Type B pancreatic cell (in vitro differentiated cells): ENCODE results near the gene DPF3. TPM values are rescaled to one million over a fixed set of nuclear protein-coding genes. Genes with fewer than 3 reads are reported as not detected.

ENCODE experiments used
- DNase-seq: peaks from one replicate; pipeline ENCODE4 v3.0.0; 2021; ENCODE audit warnings: mixed read lengths; ENCODE audit not compliant: unreplicated experiment; ENCODE audit errors: extremely low spot score
- H3K27ac Mint-ChIP-seq: 2 replicates; pipeline ENCODE4 v1.8.0; 2021; ENCODE audit warnings: mild to moderate bottlenecking, mixed read lengths
- H3K27me3 Mint-ChIP-seq: 2 replicates; pipeline ENCODE4 v1.8.0; 2021; ENCODE audit warnings: mixed read lengths
- H3K36me3 Mint-ChIP-seq: 2 replicates; pipeline ENCODE4 v1.8.0; 2021; ENCODE audit warnings: mixed read lengths
- H3K4me1 Mint-ChIP-seq: one replicate; pipeline ENCODE4 v1.8.0; 2021; ENCODE audit warnings: mixed read lengths; ENCODE audit not compliant: unreplicated experiment
- H3K4me3 Mint-ChIP-seq: 2 replicates; pipeline ENCODE4 v1.8.0; 2021; ENCODE audit warnings: mild to moderate bottlenecking, mixed read lengths
- H3K9me3 Mint-ChIP-seq: 2 replicates; pipeline ENCODE4 v1.8.0; 2021; ENCODE audit warnings: mixed read lengths
- CTCF ChIP-seq: fragments of 200-600 bp; sonication (generic); conservative IDR thresholded peaks from 2 replicates; pipeline ENCODE4 v1.5.0; 2021; ENCODE audit warnings: antibody characterized with exemption, mild to moderate bottlenecking
- total RNA-seq: library from RNA; stranded (reverse); gene quantifications from 2 replicates; pipeline ENCODE4 v1.2.1, GENCODE V29; 2021; ENCODE audit warnings: low replicate concordance

Gene DPF3
- total RNA-seq, 1 donor from 2014 or later = 4.5 TPM

GRCh38 chr14:72793156-72793939 is 100.6 kb downstream of the DPF3 start:
- Mint-ChIP-seq H3K27me3 (no peaks in the 10 kb centered on the region), H3K27ac (no peak overlapping the region), H3K4me1 (peaks cover 5% of the 10 kb centered on the region), H3K36me3 (no peaks in the 10 kb centered on the region), H3K9me3 (no peaks in the 10 kb centered on the region), H3K4me3 (no peak overlapping the region)
- DNase-seq = no peak
- no peak for TF ChIP-seq CTCF

GRCh38 chr14:72792051-72792788 is 101.7 kb downstream of the DPF3 start:
- Mint-ChIP-seq H3K4me3 (no peak overlapping the region), H3K9me3 (no peaks in the 10 kb centered on the region), H3K27ac (no peak overlapping the region), H3K4me1 (peaks cover 5% of the 10 kb centered on the region), H3K36me3 (no peaks in the 10 kb centered on the region), H3K27me3 (no peaks in the 10 kb centered on the region)
- no peak for DNase-seq
- TF ChIP-seq CTCF = no peak

- peaks cover 5% of the 10 kb centered on the region for H3K4me1 Mint-ChIP-seq
- no peaks in the 10 kb centered on the region for H3K9me3 Mint-ChIP-seq
- no peak overlapping the region for H3K4me3 Mint-ChIP-seq
- no peaks in the 10 kb centered on the region for H3K27me3 Mint-ChIP-seq
- H3K36me3 Mint-ChIP-seq = no peaks in the 10 kb centered on the region
- H3K27ac Mint-ChIP-seq = no peak overlapping the region
- no peak for TF ChIP-seq CTCF
- DNase-seq = no peak
Observed at GRCh38 chr14:72790887-72791566, 102.9 kb downstream of the DPF3 start.

- Mint-ChIP-seq H3K9me3 (no peaks in the 10 kb centered on the region), H3K4me3 (no peak overlapping the region), H3K27me3 (no peaks in the 10 kb centered on the region), H3K27ac (no peak overlapping the region), H3K36me3 (no peaks in the 10 kb centered on the region), H3K4me1 (peaks cover 5% of the 10 kb centered on the region)
- DNase-seq = no peak
- no peak for TF ChIP-seq CTCF
Observed at GRCh38 chr14:72788972-72789728, 104.8 kb downstream of the DPF3 start.

GRCh38 chr14:72788255-72788654 is 105.6 kb downstream of the DPF3 start:
- Mint-ChIP-seq H3K9me3 (no peaks in the 10 kb centered on the region), H3K36me3 (no peaks in the 10 kb centered on the region), H3K27me3 (no peaks in the 10 kb centered on the region), H3K27ac (no peak overlapping the region), H3K4me1 (peaks cover 5% of the 10 kb centered on the region), H3K4me3 (no peak overlapping the region)
- no peak for TF ChIP-seq CTCF
- no peak for DNase-seq
